HEK293T (cell line): ENCODE data around the gene VSX2.

Experiments
- CTCF ChIA-PET: fragments of 350-600 bp; formaldehyde crosslinking; extraction: SDS; loops from one replicate; lab custom pipeline; 2021; ENCODE audit warnings: antibody characterized with exemption, inconsistent platforms; lab: Yijun Ruan, JAX
- POLR2A ChIA-PET: fragments of 350-600 bp; formaldehyde crosslinking; extraction: SDS; loops from one replicate; lab custom pipeline; 2020; ENCODE audit warnings: antibody characterized with exemption, inconsistent platforms; lab: Yijun Ruan, JAX
- DNase-seq: peaks from one replicate; pipeline ENCODE4 v3.0.0; 2012; ENCODE audit warnings: mixed read lengths; ENCODE audit errors: extremely low spot score
- ARNT ChIP-seq: fragments of 450-650 bp; IDR thresholded peaks from 2 replicates; pipeline ENCODE4 v1.6.1; 2017; ENCODE audit warnings: mild to moderate bottlenecking
- BHLHE40 ChIP-seq: fragments of 450-650 bp; IDR thresholded peaks from 2 replicates; pipeline ENCODE4 v1.6.1; 2016; ENCODE audit warnings: mild to moderate bottlenecking, moderate library complexity, borderline replicate concordance
- CTBP1 ChIP-seq: fragments of 450-650 bp; IDR thresholded peaks from 2 replicates; pipeline ENCODE4 v1.6.1; 2016; ENCODE audit warnings: borderline replicate concordance
- ELF4 ChIP-seq: fragments of 450-650 bp; IDR thresholded peaks from 2 replicates; pipeline ENCODE4 v1.6.1; 2017; ENCODE audit warnings: antibody characterized with exemption
- FOXA1 ChIP-seq: fragments of 450-650 bp; IDR thresholded peaks from 2 replicates; pipeline ENCODE4 v1.6.1; 2016; ENCODE audit warnings: mild to moderate bottlenecking
- FOXK2 ChIP-seq: fragments of 450-650 bp; IDR thresholded peaks from 2 replicates; pipeline ENCODE4 v1.6.1; 2016; ENCODE audit warnings: mild to moderate bottlenecking
- FOXM1 ChIP-seq: fragments of 450-650 bp; IDR thresholded peaks from 2 replicates; pipeline ENCODE4 v1.6.1; 2017; ENCODE audit warnings: mild to moderate bottlenecking, borderline replicate concordance
- HDGF ChIP-seq: fragments of 450-650 bp; IDR thresholded peaks from 2 replicates; pipeline ENCODE4 v1.6.1; 2017; ENCODE audit warnings: antibody characterized with exemption, borderline replicate concordance
- L3MBTL2 ChIP-seq: fragments of 450-650 bp; conservative IDR thresholded peaks from 2 replicates; pipeline ENCODE4 v1.6.1; 2016; ENCODE audit warnings: mild to moderate bottlenecking
- LEF1 ChIP-seq: fragments of 450-650 bp; IDR thresholded peaks from 2 replicates; pipeline ENCODE4 v1.6.1; 2017; ENCODE audit warnings: mild to moderate bottlenecking, borderline replicate concordance
- NFRKB ChIP-seq: fragments of 450-650 bp; IDR thresholded peaks from 2 replicates; pipeline ENCODE4 v1.6.1; 2016; ENCODE audit warnings: mild to moderate bottlenecking, moderate library complexity
- PKNOX1 ChIP-seq: fragments of 450-650 bp; IDR thresholded peaks from 2 replicates; pipeline ENCODE4 v1.6.1; 2016
- SP1 ChIP-seq: fragments of 450-650 bp; IDR thresholded peaks from 2 replicates; pipeline ENCODE4 v1.6.1; 2017
- SUZ12 ChIP-seq: fragments of 450-650 bp; IDR thresholded peaks from 2 replicates; pipeline ENCODE4 v1.6.1; 2016; ENCODE audit warnings: mild to moderate bottlenecking
- TARDBP ChIP-seq: fragments of 450-650 bp; IDR thresholded peaks from 2 replicates; pipeline ENCODE4 v1.6.1; 2016
- ZNF384 ChIP-seq: fragments of 450-650 bp; IDR thresholded peaks from 2 replicates; pipeline ENCODE4 v1.6.1; 2016

VSX2 gene

GRCh38 chr14:74238974-74239847, at the start of gene VSX2:
Gene VSX2 (plus strand): TSS chr14:74239449. CDS start chr14:74239562, 113 bp downstream.
- ChIA-PET POLR2A (no interaction called here), CTCF (interaction anchor here (1.1 kb wide), 1 partner anchor 12 kb away, joined by 4 read pairs; no protein-coding TSS in a partner anchor)
- DNase-seq: no peak
- no peak for TF ChIP-seq SUZ12

- DNase-seq: no peak
- POLR2A ChIA-PET: no interaction called here
- CTCF ChIA-PET: interaction anchor here (0.7 kb wide), 1 partner anchor 57 kb away, joined by 6 read pairs; no protein-coding TSS in a partner anchor
- TF ChIP-seq BHLHE40 (no peak), SP1 (no peak), LEF1 (no peak), ZNF384 (no peak), FOXA1 (no peak), NFRKB (no peak), TARDBP (no peak), CTBP1 (no peak), ELF4 (no peak), L3MBTL2 (no peak), SUZ12 (no peak), FOXM1 (no peak), HDGF (no peak), ARNT (no peak)
Observed at GRCh38 chr14:74190927-74191575, 48.2 kb upstream of the VSX2 start.

- no peak for DNase-seq
- ChIA-PET POLR2A (no interaction called here), CTCF (interaction anchor here (0.6 kb wide), 1 partner anchor 19 kb away, joined by 3 read pairs; no protein-coding TSS in a partner anchor)
- TF ChIP-seq FOXK2 (no peak), FOXM1 (no peak), TARDBP (no peak), SP1 (no peak), L3MBTL2 (no peak), LEF1 (no peak)
Observed at GRCh38 chr14:74194506-74195274, 44.6 kb upstream of the VSX2 start.

DNA sequence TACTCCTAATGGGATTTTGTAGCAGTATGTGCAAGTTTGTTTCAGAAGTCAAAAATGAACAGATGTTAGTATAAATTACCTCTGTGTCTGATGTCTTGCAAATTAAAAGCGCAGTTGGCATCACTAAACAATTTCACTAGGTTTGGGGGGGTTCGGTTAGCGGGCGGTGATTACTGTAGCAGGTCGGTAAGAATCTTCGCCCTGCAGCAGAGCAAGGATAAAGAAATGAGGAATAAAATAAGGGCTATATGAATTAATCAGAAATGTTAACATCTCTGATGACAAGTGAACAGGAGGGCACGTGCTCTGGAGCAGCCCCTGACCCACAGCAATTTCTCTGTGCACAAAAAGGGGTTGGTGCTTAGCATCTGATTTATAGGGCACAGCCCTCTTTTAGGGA, 43.6 kb upstream of the VSX2 start:
- POLR2A ChIA-PET: no interaction called here
- no peak for DNase-seq
- CTCF ChIA-PET: no interaction called here
- no peak for TF ChIP-seq TARDBP

- CTCF ChIA-PET: interaction anchor here (1.3 kb wide), 1 partner anchor 22 kb away, joined by 3 read pairs; no protein-coding TSS in a partner anchor
- TF ChIP-seq FOXM1 (no peak), HDGF (no peak), ARNT (no peak), FOXK2 (no peak), L3MBTL2 (no peak), BHLHE40 (no peak), CTBP1 (no peak), SP1 (no peak), FOXA1 (no peak), TARDBP (no peak), LEF1 (no peak), PKNOX1 (no peak), ELF4 (no peak), ZNF384 (no peak), SUZ12 (no peak), NFRKB (no peak)
- DNase-seq: no peak
- POLR2A ChIA-PET: no interaction called here
Observed at GRCh38 chr14:74198441-74199234, 40.6 kb upstream of the VSX2 start.

DNA sequence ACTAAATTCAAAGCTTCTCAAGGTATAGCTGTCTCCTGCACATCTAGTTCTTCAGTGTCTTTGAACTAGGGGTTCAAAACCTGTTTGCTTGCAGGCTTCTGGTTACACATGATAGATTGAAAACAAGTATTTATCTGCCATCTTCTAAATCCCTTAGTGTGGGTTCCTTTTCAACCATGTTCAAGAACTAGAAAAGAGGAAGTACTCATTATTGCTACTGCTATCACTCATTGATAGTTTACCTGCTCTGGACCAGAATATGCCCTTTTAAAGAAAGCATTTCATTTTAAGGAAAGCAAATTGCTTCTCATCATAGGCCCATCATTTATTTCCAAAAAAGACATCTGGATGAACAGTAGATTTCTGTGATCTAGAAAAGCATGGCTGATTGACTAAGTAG, 37.1 kb upstream of the VSX2 start:
- DNase-seq: no peak
- TF ChIP-seq FOXM1 (no peak), FOXK2 (no peak), HDGF (no peak), TARDBP (no peak), PKNOX1 (no peak)
- CTCF ChIA-PET: no interaction called here
- POLR2A ChIA-PET: no interaction called here
